Upper lobe of left lung (tissue), 4 donors: ENCODE data around the gene CCSER2.

Source experiments
- EP300 ChIP-seq, 4 donors: sonication (generic); formaldehyde crosslinking; IDR thresholded peaks; one replicate each; pipeline ENCODE4 v1.5.1; 2017; ENCODE audit warnings: antibody characterized with exemption in 4 of 4, control low read depth in 2 of 4
- POLR2A ChIP-seq, 4 donors: fragments of 450-650 bp; IDR thresholded peaks; one replicate each; pipeline ENCODE4 v1.5.1; 2016 to 2017; ENCODE audit warnings: antibody characterized with exemption in 4 of 4, mild to moderate bottlenecking in 2 of 4
- POLR2AphosphoS5 ChIP-seq, 2 donors: sonication (generic); formaldehyde crosslinking; IDR thresholded peaks; one replicate each; pipeline ENCODE4 v1.5.1; 2017; ENCODE audit warnings: antibody characterized with exemption in 2 of 2
- TF ChIP-seq, protein P1 (sequence below), 6 experiments: fragments of 450-650 bp in 4 of 6; fragments of 200-600 bp in 2 of 6; sonication (generic) in 2 of 6; IDR thresholded peaks; one replicate each; pipeline ENCODE4 v1.5.1; 2016 to 2019; ENCODE audit warnings: antibody characterized with exemption in 6 of 6

DNA sequence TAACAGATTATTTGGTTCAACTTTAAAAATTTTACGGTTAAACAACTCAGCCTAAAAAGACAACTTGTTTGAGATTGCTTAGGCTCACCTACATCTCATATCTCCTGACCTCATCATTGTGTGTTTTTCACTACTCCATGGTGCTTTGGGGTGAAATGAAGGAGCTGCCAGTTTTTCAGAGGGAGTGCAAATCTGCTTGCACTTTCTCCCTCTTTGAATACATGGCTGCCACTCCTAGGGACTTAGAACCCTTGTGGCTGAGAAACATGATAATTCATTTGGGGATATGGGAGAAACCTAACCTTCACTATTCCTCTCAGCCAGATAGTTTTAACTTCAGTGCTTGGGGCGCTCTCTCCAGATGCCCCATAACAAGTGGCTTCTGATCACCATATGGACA, 2.7 kb downstream of the CCSER2 start:
- TF ChIP-seq, protein P1, sequence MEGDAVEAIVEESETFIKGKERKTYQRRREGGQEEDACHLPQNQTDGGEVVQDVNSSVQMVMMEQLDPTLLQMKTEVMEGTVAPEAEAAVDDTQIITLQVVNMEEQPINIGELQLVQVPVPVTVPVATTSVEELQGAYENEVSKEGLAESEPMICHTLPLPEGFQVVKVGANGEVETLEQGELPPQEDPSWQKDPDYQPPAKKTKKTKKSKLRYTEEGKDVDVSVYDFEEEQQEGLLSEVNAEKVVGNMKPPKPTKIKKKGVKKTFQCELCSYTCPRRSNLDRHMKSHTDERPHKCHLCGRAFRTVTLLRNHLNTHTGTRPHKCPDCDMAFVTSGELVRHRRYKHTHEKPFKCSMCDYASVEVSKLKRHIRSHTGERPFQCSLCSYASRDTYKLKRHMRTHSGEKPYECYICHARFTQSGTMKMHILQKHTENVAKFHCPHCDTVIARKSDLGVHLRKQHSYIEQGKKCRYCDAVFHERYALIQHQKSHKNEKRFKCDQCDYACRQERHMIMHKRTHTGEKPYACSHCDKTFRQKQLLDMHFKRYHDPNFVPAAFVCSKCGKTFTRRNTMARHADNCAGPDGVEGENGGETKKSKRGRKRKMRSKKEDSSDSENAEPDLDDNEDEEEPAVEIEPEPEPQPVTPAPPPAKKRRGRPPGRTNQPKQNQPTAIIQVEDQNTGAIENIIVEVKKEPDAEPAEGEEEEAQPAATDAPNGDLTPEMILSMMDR (IDR thresholded peaks at IDR 0.05) = no peak
- TF ChIP-seq POLR2A (IDR thresholded peaks at IDR 0.05) (no peak), EP300 (IDR thresholded peaks at IDR 0.05) (no peak), POLR2AphosphoS5 (IDR thresholded peaks at IDR 0.05) (no peak)
